T-helper 2 cell treated with Interferon-gamma antibody and Interleukin-4, amounts not matched to agents 5 μg/mL and 100 μg/mL, for 36 hours (primary cell): Measurements from ENCODE around the gene KIF16B.
"Not testable (repeated sequence)": the region's sequence is repeated elsewhere in the genome, so short reads cannot be mapped to it uniquely, and the experiment has no call there.

Experiments used
- DNase-seq: peaks from one replicate; pipeline ENCODE4 v3.0.0; 2021; ENCODE audit warnings: low spot score
- H3K27ac Mint-ChIP-seq: one replicate; pipeline ENCODE4 v1.8.0; 2021; ENCODE audit warnings: mild to moderate bottlenecking, mixed read lengths
- H3K27me3 Mint-ChIP-seq: one replicate; pipeline ENCODE4 v1.8.0; 2021; ENCODE audit warnings: low read depth, mixed read lengths
- H3K36me3 Mint-ChIP-seq: one replicate; pipeline ENCODE4 v1.8.0; 2021; ENCODE audit warnings: low read depth, mixed read lengths
- H3K4me1 Mint-ChIP-seq: one replicate; pipeline ENCODE4 v1.8.0; 2021; ENCODE audit warnings: low read depth, mixed read lengths
- H3K4me3 Mint-ChIP-seq: one replicate; pipeline ENCODE4 v1.8.0; 2022; ENCODE audit warnings: mild to moderate bottlenecking, moderate library complexity, mixed read lengths
- H3K9me3 Mint-ChIP-seq: one replicate; pipeline ENCODE4 v1.8.0; 2021; ENCODE audit warnings: mixed read lengths

KIF16B gene

GRCh38 chr20:16580147-16580546 lies 6.9 kb upstream of the KIF16B start:
- no peak overlapping the region for H3K27ac Mint-ChIP-seq
- no peak for DNase-seq
- peaks cover 4% of the 10 kb centered on the region for H3K4me1 Mint-ChIP-seq

GRCh38 chr20:16576219-16576618 lies 3.0 kb upstream of the KIF16B start:
- H3K4me3 Mint-ChIP-seq: no peak overlapping the region
- H3K27me3 Mint-ChIP-seq: no peaks in the 10 kb centered on the region

More at GRCh38 chr20:16580147-16580546, 6.9 kb upstream of the KIF16B start:
- H3K4me3 Mint-ChIP-seq: no peak overlapping the region
- no peaks in the 10 kb centered on the region for H3K9me3 Mint-ChIP-seq
- H3K27me3 Mint-ChIP-seq: peaks cover 9% of the 10 kb centered on the region
- no peaks in the 10 kb centered on the region for H3K36me3 Mint-ChIP-seq

DNA sequence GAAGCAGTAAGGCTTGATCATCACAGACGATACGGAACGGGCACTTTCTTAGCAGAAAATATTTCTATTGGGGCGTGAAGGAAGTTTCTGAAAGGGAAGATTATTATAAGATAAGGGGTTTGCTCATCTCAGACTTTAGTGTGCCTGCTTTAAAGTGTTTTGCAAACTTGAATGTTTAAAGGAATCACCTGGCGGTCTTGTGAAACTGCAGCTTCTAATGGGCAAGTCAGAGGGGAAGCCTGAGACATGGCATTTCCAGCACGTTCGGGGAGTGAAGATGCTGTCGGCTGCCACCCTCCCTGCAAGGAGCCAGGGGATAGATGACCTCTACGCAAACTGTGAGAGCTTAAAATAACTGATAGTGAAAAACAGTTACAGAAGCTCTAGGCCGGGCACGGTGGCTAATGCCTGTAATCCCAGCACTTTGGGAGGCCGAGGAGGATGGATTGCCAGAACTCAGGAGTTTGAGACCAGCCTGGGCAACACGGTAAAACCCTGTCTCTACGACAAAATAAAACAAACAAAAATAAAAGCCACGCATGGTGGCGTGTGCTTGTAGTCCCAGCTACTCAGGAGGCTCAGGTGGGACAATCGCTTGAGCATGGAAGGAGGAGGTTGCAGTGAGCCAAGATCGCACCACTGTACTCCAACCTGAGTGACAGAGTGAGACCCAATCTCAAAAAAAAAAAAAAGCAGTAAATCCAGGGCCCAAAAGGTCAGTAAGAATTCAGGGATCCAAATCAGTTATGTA lies 2.3 kb upstream of the KIF16B start:
- Mint-ChIP-seq H3K4me1 (peaks cover 31% of the 10 kb centered on the region), H3K9me3 (no peaks in the 10 kb centered on the region), H3K27ac (peak overlapping the region; percentile 72), H3K4me3 (peak overlapping the region; percentile 88), H3K27me3 (no peaks in the 10 kb centered on the region), H3K36me3 (peaks cover 2% of the 10 kb centered on the region)
- no peak for DNase-seq

More at GRCh38 chr20:16576219-16576618, 3.0 kb upstream of the KIF16B start:
- Mint-ChIP-seq H3K4me1 (peaks cover 26% of the 10 kb centered on the region), H3K27ac (no peak overlapping the region), H3K9me3 (no peaks in the 10 kb centered on the region), H3K36me3 (peaks cover 2% of the 10 kb centered on the region)
- DNase-seq: no peak

GRCh38 chr20:16574656-16575355 lies 1.6 kb upstream of the KIF16B start:
- Mint-ChIP-seq H3K4me1 (peaks cover 31% of the 10 kb centered on the region), H3K4me3 (peak overlapping the region; percentile 88), H3K27me3 (no peaks in the 10 kb centered on the region), H3K9me3 (no peaks in the 10 kb centered on the region), H3K36me3 (peaks cover 2% of the 10 kb centered on the region), H3K27ac (peak overlapping the region; percentile 72)
- peak; percentile 83 for DNase-seq

- Mint-ChIP-seq H3K9me3 (no peaks in the 10 kb centered on the region), H3K27me3 (no peaks in the 10 kb centered on the region), H3K4me3 (no peak overlapping the region), H3K4me1 (peaks cover 31% of the 10 kb centered on the region), H3K36me3 (peaks cover 2% of the 10 kb centered on the region), H3K27ac (no peak overlapping the region)
- no peak for DNase-seq
Observed at GRCh38 chr20:16571333-16571732, 1.9 kb downstream of the KIF16B start.

DNA sequence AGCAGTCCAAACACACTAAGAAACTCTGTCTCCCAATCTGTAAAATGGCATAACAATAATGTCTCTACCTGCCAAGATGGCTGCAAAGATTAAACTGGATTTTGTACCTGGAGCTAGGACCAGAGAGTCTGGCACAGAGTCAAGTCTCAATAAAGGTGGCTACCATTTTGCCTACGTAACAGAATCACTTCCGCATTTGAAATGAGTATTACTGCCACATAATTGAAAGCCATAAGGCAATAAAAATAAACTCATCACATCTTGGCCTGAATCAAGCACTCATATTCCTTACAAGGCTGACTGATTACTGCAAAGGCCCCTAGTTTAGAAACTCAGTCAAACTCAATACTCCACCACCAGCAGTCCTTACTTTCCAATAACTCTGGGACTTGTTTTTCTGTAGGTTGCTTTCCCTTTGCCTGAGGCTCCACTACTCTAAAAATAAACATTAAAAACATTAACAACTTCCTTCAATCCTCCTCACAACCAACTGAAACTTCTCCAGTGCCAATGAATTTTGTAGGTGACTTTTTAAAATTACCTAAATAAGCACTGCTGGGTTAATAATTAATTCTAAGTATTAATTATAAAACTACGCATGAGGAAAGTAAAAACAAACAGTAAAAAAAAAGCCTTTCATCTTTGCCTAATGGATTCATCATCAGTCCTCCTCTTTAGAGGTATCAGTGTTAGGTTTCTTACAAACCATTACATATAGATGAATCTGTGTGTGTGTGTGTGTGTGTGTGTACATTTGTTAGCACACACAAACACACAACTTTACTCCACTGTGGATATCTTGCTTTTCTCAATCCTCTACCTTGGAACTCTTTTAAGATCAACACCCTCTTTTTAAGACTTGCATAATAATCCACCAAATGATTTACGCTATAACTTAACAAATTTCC lies 3.7 kb downstream of the KIF16B start:
- no peak overlapping the region for H3K4me3 Mint-ChIP-seq
- peaks cover 20% of the 10 kb centered on the region for H3K4me1 Mint-ChIP-seq
- no peak for DNase-seq
- no peaks in the 10 kb centered on the region for H3K9me3 Mint-ChIP-seq
- no peaks in the 10 kb centered on the region for H3K36me3 Mint-ChIP-seq
- no peaks in the 10 kb centered on the region for H3K27me3 Mint-ChIP-seq
- no peak overlapping the region for H3K27ac Mint-ChIP-seq

GRCh38 chr20:16566080-16566479 lies 7.2 kb downstream of the KIF16B start:
- H3K4me1 Mint-ChIP-seq: peaks cover 4% of the 10 kb centered on the region
- no peak overlapping the region for H3K4me3 Mint-ChIP-seq
- H3K27ac Mint-ChIP-seq: no peak overlapping the region
- H3K9me3 Mint-ChIP-seq: no peaks in the 10 kb centered on the region
- no peak for DNase-seq
- H3K36me3 Mint-ChIP-seq: no peaks in the 10 kb centered on the region
- H3K27me3 Mint-ChIP-seq: no peaks in the 10 kb centered on the region

DNA sequence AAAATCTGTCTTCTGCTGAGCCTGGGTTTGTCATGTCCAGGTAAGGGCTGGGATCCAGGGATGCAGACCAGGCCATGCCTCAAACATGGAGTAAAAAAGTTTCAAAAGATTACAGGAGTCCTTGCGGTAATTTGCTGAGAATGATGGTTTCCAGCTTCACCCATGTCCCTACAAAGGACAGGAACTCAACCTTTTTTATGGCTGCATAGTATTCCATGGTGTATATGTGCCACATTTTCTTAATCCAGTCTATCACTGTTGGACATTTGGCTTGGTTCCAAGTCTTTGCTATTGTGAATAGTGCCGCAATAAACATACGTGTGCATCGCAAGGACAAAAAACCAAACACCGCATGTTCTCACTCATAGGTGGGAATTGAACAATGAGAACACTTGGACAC lies 9.2 kb downstream of the KIF16B start:
- not testable (repeated sequence) for H3K27me3 Mint-ChIP-seq, H3K4me1 Mint-ChIP-seq, H3K36me3 Mint-ChIP-seq, H3K27ac Mint-ChIP-seq, H3K9me3 Mint-ChIP-seq, DNase-seq, H3K4me3 Mint-ChIP-seq

- Mint-ChIP-seq H3K4me1 (no peaks in the 10 kb centered on the region), H3K9me3 (no peaks in the 10 kb centered on the region), H3K27ac (no peak overlapping the region), H3K36me3 (no peaks in the 10 kb centered on the region), H3K4me3 (no peak overlapping the region), H3K27me3 (no peaks in the 10 kb centered on the region)
- no peak for DNase-seq
Observed at GRCh38 chr20:16563066-16563806, 10.0 kb downstream of the KIF16B start.

DNA sequence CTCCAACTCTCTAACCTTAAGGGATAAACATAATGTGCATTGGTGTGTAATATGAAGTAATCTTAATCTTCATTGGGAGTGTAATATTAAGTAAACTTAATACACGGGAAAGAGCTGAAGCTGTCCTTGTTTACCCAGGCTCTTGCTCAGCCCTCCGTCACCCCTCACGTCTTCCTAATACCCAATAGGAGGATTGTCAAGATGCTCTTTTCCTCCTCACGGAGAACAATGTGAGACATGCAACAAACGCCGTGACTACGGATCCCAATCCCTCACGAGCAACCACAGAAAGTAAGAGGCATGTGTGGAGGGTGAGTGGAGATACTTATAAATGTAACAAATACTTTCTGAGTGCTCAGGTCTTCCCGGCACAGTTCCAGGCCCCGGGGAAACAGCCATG lies 11.0 kb downstream of the KIF16B start:
- no peaks in the 10 kb centered on the region for H3K27me3 Mint-ChIP-seq
- no peak overlapping the region for H3K27ac Mint-ChIP-seq
- H3K9me3 Mint-ChIP-seq: no peaks in the 10 kb centered on the region
- H3K4me1 Mint-ChIP-seq: no peaks in the 10 kb centered on the region
- DNase-seq: no peak
- H3K36me3 Mint-ChIP-seq: no peaks in the 10 kb centered on the region
- H3K4me3 Mint-ChIP-seq: no peak overlapping the region

- H3K4me1 Mint-ChIP-seq: no peaks in the 10 kb centered on the region
Observed at GRCh38 chr20:16560661-16561060, 12.6 kb downstream of the KIF16B start.

GRCh38 chr20:16560216-16560615 lies 13.0 kb downstream of the KIF16B start:
- Mint-ChIP-seq H3K9me3 (no peaks in the 10 kb centered on the region), H3K27ac (no peak overlapping the region), H3K4me1 (no peaks in the 10 kb centered on the region), H3K4me3 (no peak overlapping the region), H3K36me3 (no peaks in the 10 kb centered on the region), H3K27me3 (no peaks in the 10 kb centered on the region)
- no peak for DNase-seq

More at GRCh38 chr20:16560661-16561060, 12.6 kb downstream of the KIF16B start:
- no peak overlapping the region for H3K27ac Mint-ChIP-seq
- no peaks in the 10 kb centered on the region for H3K36me3 Mint-ChIP-seq
- no peaks in the 10 kb centered on the region for H3K27me3 Mint-ChIP-seq
- H3K4me3 Mint-ChIP-seq: no peak overlapping the region
- no peak for DNase-seq
- no peaks in the 10 kb centered on the region for H3K9me3 Mint-ChIP-seq

GRCh38 chr20:16556301-16556700 lies 16.9 kb downstream of the KIF16B start:
- H3K27me3 Mint-ChIP-seq: no peaks in the 10 kb centered on the region
- no peak overlapping the region for H3K27ac Mint-ChIP-seq

More at GRCh38 chr20:16556301-16556700, 16.9 kb downstream of the KIF16B start:
- Mint-ChIP-seq H3K4me1 (no peaks in the 10 kb centered on the region), H3K9me3 (peaks cover 4% of the 10 kb centered on the region), H3K4me3 (no peak overlapping the region), H3K36me3 (no peaks in the 10 kb centered on the region)
- DNase-seq: no peak
